Sigmoid colon (tissue), 7 donors: ENCODE data around the gene KRT85. TPM values are rescaled to one million over a fixed set of nuclear protein-coding genes. Genes with fewer than 3 reads are reported as not detected.
A peak's percentile ranks its signal among the peaks of the same experiment; 100 is the strongest.

Experiments
- DNase-seq: peaks from one replicate; pipeline ENCODE4 v3.0.0-alpha.2; 2019
- H3K27ac ChIP-seq, 4 donors: fragments of 200-600 bp; sonication (generic); one replicate each; pipeline ENCODE4 v1.5.1; 2016 to 2019; ENCODE audit warnings: mild to moderate bottlenecking in 1 of 4
- H3K27me3 ChIP-seq, 3 donors: fragments of 200-600 bp; sonication (generic); one replicate each; pipeline ENCODE4 v1.5.1; 2019; ENCODE audit warnings: mild to moderate bottlenecking in 1 of 3
- H3K36me3 ChIP-seq, 4 donors: fragments of 200-600 bp; sonication (generic); one replicate each; pipeline ENCODE4 v1.5.1; 2016 to 2019
- H3K4me1 ChIP-seq, 4 donors: fragments of 200-600 bp; sonication (generic); one replicate each; pipeline ENCODE4 v1.5.1; 2017 to 2019
- H3K4me3 ChIP-seq, 4 donors: fragments of 200-600 bp; sonication (generic); one replicate each; pipeline ENCODE4 v1.5.1; 2017 to 2019; ENCODE audit warnings: mild to moderate bottlenecking in 2 of 4, moderate library complexity in 1 of 4
- H3K9me3 ChIP-seq, 4 donors: fragments of 200-600 bp in 3 of 4; sonication (generic) in 3 of 4; one replicate each; pipeline versions ENCODE4 v1.5.1 to v1.6.1; 2013 to 2019
- EP300 ChIP-seq, 4 donors: sonication (generic); formaldehyde crosslinking; IDR thresholded peaks; one replicate each; pipeline ENCODE4 v1.6.1; 2017; ENCODE audit warnings: antibody characterized with exemption in 4 of 4
- POLR2A ChIP-seq, 2 donors: fragments of 450-650 bp; IDR thresholded peaks; one replicate each; pipeline ENCODE4 v1.6.1; 2016; ENCODE audit warnings: antibody characterized with exemption in 2 of 2, mild to moderate bottlenecking in 2 of 2, moderate library complexity in 2 of 2
- POLR2AphosphoS5 ChIP-seq, 4 donors: sonication (generic); formaldehyde crosslinking; IDR thresholded peaks; one replicate each; pipeline ENCODE4 v1.6.1; 2017; ENCODE audit warnings: antibody characterized with exemption in 4 of 4
- WGBS, 2 donors: extraction: QIAGEN DNeasy Blood & Tissue Kit; methylation state at CpG; one replicate each; pipeline ENCODE4 v1.1.7; 2013; 5-methylcytosine and 5-hydroxymethylcytosine counted together
- intact Hi-C: fragments of 100-400 bp; cut with DNase I; formaldehyde crosslinking; loops from one replicate; pipeline ENCODE4 v1.15.1; 2023
- polyA plus RNA-seq, 3 donors: library from polyadenylated mRNA; stranded (reverse); fragments of 200-250 nt; gene quantifications; one replicate each; pipeline ENCODE4 v1.2.3, GENCODE V29; 2013
- total RNA-seq, 4 donors: library from RNA; depleted of rRNA; stranded (reverse); fragments of >200 nt; gene quantifications; one replicate each; pipeline ENCODE4 v1.1.0, GENCODE V29; 2016
- TF ChIP-seq, protein P1 (sequence below), 4 experiments: fragments of 450-650 bp in 3 of 4; fragments of 200-600 bp in 1 of 4; IDR thresholded peaks; one replicate each; pipeline ENCODE4 v1.5.1; 2016 to 2019; ENCODE audit warnings: antibody characterized with exemption in 4 of 4, mild to moderate bottlenecking in 3 of 4, moderate library complexity in 2 of 4
- donor health status: healthy with polysubstance abuse.
- donor health status: Bipolar disorder and iron deficiency.
- donor health status: healthy.

The KRT85 gene
- total and polyA plus RNA-seq, 7 donors: not detected

DNA sequence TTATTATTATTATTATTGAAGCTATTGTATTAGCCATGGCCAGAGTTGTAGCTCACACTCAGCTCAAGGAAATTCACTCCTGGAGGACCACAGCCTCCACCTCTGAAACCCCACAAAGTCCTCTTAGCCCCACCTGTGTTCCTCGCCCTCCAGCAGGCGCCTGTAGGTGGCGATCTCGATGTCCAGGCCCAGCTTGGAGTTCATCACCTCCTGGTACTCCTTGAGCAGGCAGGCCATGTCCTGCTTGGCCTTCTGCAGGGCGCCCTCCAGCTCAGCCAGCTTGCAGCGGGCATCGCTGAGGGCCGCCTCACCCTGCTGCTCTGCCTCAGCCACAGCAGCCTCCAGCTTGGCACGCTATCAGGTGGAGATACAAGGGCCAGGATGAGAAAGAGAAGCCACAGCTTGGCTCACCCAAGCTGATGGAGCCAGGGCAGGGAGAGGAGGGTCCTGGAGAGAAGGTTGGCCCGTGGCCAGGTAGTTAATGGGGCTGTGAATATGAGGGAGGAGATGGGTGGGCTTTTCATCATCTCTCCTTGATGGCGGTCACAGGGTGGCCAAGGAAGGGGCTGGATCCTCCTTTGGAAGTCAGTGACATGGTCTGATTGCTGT, 5.1 kb downstream of the KRT85 start:
- Histone ChIP-seq H3K27me3 (no peaks in the 10 kb centered on the region), H3K27ac (no peak overlapping the region), H3K36me3 (no peaks in the 10 kb centered on the region), H3K4me3 (no peak overlapping the region), H3K4me1 (no peaks in the 10 kb centered on the region), H3K9me3 (no peaks in the 10 kb centered on the region)
- no peak for DNase-seq
- intact Hi-C loops: no loop called here
- no peak for TF ChIP-seq EP300 (IDR thresholded peaks at IDR 0.05)
- TF ChIP-seq, protein P1, sequence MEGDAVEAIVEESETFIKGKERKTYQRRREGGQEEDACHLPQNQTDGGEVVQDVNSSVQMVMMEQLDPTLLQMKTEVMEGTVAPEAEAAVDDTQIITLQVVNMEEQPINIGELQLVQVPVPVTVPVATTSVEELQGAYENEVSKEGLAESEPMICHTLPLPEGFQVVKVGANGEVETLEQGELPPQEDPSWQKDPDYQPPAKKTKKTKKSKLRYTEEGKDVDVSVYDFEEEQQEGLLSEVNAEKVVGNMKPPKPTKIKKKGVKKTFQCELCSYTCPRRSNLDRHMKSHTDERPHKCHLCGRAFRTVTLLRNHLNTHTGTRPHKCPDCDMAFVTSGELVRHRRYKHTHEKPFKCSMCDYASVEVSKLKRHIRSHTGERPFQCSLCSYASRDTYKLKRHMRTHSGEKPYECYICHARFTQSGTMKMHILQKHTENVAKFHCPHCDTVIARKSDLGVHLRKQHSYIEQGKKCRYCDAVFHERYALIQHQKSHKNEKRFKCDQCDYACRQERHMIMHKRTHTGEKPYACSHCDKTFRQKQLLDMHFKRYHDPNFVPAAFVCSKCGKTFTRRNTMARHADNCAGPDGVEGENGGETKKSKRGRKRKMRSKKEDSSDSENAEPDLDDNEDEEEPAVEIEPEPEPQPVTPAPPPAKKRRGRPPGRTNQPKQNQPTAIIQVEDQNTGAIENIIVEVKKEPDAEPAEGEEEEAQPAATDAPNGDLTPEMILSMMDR (IDR thresholded peaks at IDR 0.05): no peak
- TF ChIP-seq POLR2A (IDR thresholded peaks at IDR 0.05): no peak
- no peak for TF ChIP-seq POLR2AphosphoS5 (IDR thresholded peaks at IDR 0.05)
- WGBS, 2 donors: 84 to 89% methylated on average over 11 of the region's 11 CpGs

DNA sequence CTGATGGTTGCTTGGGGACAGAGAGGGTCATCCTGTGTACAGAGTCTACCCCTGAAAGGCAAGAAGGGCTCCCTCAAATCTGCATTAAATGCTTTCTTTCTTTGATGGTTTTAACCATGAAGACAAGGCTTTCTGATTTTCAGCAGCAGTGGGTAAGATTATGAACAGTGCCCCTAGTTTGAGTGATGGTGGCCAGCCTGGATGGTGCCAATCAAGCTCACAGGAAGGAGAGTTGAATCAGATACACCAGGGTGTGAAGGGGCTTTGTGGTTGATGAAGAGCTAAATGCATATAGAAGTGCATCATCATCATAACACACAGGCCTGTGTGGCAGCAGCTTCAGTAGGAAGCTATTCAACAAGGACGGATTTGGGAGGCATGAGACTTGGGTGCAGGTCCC, 5.7 kb downstream of the KRT85 start:
- H3K9me3 ChIP-seq: no peaks in the 10 kb centered on the region
- TF ChIP-seq, protein P1 (IDR thresholded peaks at IDR 0.05): no peak
- TF ChIP-seq EP300 (IDR thresholded peaks at IDR 0.05) (no peak), POLR2AphosphoS5 (IDR thresholded peaks at IDR 0.05) (no peak), POLR2A (IDR thresholded peaks at IDR 0.05) (no peak)
- H3K27me3 ChIP-seq: no peaks in the 10 kb centered on the region
- no peak overlapping the region for H3K27ac ChIP-seq
- no peaks in the 10 kb centered on the region for H3K36me3 ChIP-seq
- intact Hi-C loops: no loop called here
- no peak overlapping the region for H3K4me3 ChIP-seq
- 95 to 96% methylated on average over 1 of the region's 1 CpG for WGBS, 2 donors
- no peaks in the 10 kb centered on the region for H3K4me1 ChIP-seq
- DNase-seq: peak; percentile 17

DNA sequence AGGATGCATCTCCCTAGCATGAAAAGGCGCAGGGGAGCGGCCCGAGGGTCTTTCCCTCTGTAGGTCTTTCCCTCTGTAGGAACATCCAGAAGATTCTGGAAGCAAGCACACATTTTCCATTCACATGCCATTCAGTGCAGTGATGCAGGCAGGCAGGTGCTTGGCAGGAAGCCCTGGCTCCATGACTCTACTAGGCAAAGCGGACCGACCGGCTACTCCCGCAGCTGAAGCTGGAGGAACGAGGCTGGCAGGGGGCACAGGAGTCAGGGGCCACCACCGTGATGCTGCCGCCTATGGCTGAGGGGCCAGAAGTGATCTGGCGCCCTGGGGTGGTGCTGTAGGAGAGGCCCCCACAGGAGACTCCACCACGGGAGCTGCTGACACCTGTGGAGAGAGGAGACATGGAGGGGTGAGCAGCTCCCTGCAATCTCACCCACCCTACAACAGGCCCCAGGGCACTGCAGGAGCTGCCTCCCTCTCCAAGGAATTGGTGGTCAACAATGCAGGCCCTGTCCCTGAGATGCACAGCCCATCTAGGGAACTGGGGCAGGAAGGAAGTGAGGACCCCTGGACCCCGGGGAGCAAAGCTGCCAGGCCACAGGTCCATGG, 6.5 kb downstream of the KRT85 start:
- intact Hi-C loops: no loop called here
- WGBS, 2 donors: 80 to 89% methylated on average over 13 of the region's 13 CpGs
- peak; percentile 40 for DNase-seq

DNA sequence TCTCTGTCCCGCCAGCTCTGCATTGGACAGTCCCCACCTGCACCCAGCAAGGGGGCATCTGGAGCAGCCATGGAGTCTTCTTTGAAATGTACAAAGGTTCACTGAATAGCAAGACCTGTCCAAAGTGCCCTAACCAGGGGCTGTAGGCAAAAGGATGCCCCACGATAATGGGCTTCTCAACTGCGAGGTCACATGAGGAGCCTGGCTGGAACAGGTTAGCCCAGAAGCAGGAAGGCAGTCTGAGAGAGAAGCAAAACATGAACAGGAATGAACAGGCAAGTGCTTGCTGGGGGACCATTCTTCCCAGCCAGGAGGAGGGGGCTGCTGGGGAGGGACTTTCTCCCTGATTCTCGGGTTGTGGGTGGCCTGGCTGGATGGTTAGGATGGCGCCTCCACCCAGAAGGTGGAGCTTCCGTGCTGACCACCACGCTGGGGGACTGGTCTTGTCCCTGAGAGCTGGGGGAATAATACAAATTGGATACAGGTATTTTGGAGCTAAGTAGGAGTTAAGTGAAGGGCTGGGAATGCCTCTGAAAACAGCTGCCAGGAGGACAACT, 7.1 kb downstream of the KRT85 start:
- Histone ChIP-seq H3K36me3 (no peaks in the 10 kb centered on the region), H3K27ac (no peak overlapping the region), H3K4me1 (no peaks in the 10 kb centered on the region), H3K9me3 (no peaks in the 10 kb centered on the region), H3K27me3 (no peaks in the 10 kb centered on the region), H3K4me3 (no peak overlapping the region)
- DNase-seq: no peak
- WGBS, 2 donors: 83 to 87% methylated on average over 7 of the region's 7 CpGs
- TF ChIP-seq, protein P1 (IDR thresholded peaks at IDR 0.05): no peak
- TF ChIP-seq EP300 (IDR thresholded peaks at IDR 0.05): no peak
- intact Hi-C loops: no loop called here

More for the DNA sequence above, 6.5 kb downstream of the KRT85 start:
- H3K4me1 ChIP-seq: no peaks in the 10 kb centered on the region
- no peaks in the 10 kb centered on the region for H3K9me3 ChIP-seq
- H3K27ac ChIP-seq: no peak overlapping the region
- TF ChIP-seq, protein P1 (IDR thresholded peaks at IDR 0.05): no peak
- no peak for TF ChIP-seq EP300 (IDR thresholded peaks at IDR 0.05)
- TF ChIP-seq POLR2AphosphoS5 (IDR thresholded peaks at IDR 0.05): no peak
- no peak for TF ChIP-seq POLR2A (IDR thresholded peaks at IDR 0.05)
- H3K4me3 ChIP-seq: no peak overlapping the region
- H3K36me3 ChIP-seq: no peaks in the 10 kb centered on the region
- H3K27me3 ChIP-seq: no peaks in the 10 kb centered on the region
